Measurements from ENCODE around the gene KLC3.

KLC3 gene

GRCh38 chr19:45363861-45364459 is 23.4 kb downstream of the KLC3 start:
- Histone ChIP-seq H3K27ac (no peak overlapping the region), H3K27me3 (ENCODE audit: insufficient read depth, low read depth) (no peaks in the 10 kb centered on the region), H3K4me2 (no peak overlapping the region), H4K20me1 (ENCODE audit: insufficient read depth) (no peaks in the 10 kb centered on the region), H3K79me2 (ENCODE audit: insufficient read depth, low read depth) (no peaks in the 10 kb centered on the region), H3K4me1 (ENCODE audit: low read depth, poor library complexity, severe bottlenecking) (no peaks in the 10 kb centered on the region), H2AFZ (ENCODE audit: low read depth) (no peak overlapping the region), H3K36me3 (ENCODE audit: insufficient read depth) (no peaks in the 10 kb centered on the region), H3K4me3 (IDR thresholded peaks at IDR 0.05; ENCODE audit: insufficient read depth, low read depth, low read length) (no peak overlapping the region), H3K9ac (no peak overlapping the region)
- no peak for TF ChIP-seq CTCF (conservative IDR thresholded peaks at IDR 0.05; ENCODE audit: low read depth, low read length)

DNA sequence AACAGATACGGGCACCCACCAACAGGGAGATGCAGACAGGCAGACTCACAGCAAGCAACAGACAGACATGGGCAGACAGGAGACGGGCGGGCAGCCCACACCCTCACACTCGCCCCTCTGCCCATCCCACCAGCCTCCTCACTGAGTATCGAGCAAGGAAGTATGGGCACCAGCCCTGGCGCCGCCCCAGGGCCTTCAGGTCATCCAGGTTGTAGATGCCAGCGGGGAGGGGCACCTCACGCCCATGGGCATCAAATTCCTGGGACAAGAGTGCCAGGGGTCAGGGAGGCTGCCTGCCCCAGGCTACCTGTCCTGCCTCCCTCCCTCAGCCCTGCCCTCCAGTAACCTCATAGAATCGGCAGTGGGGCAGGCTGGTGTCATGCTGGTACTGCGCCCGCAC is 24.1 kb downstream of the KLC3 start:
- Histone ChIP-seq H2AFZ (ENCODE audit: low read depth) (no peak overlapping the region), H3K4me1 (ENCODE audit: low read depth, poor library complexity, severe bottlenecking) (peaks cover 6% of the 10 kb centered on the region), H3K27me3 (ENCODE audit: insufficient read depth, low read depth) (no peaks in the 10 kb centered on the region), H3K9ac (no peak overlapping the region), H3K4me2 (no peak overlapping the region), H3K27ac (no peak overlapping the region), H4K20me1 (ENCODE audit: insufficient read depth) (no peaks in the 10 kb centered on the region), H3K36me3 (ENCODE audit: insufficient read depth) (no peaks in the 10 kb centered on the region), H3K79me2 (ENCODE audit: insufficient read depth, low read depth) (no peaks in the 10 kb centered on the region), H3K4me3 (IDR thresholded peaks at IDR 0.05; ENCODE audit: insufficient read depth, low read depth, low read length) (no peak overlapping the region)
- no peak for TF ChIP-seq CTCF (conservative IDR thresholded peaks at IDR 0.05; ENCODE audit: low read depth, low read length)

- H3K9ac ChIP-seq = no peak overlapping the region
- no peak overlapping the region for H3K4me2 ChIP-seq
- H4K20me1 ChIP-seq (ENCODE audit: insufficient read depth) = no peaks in the 10 kb centered on the region
- no peak overlapping the region for H2AFZ ChIP-seq (ENCODE audit: low read depth)
- no peaks in the 10 kb centered on the region for H3K27me3 ChIP-seq (ENCODE audit: insufficient read depth, low read depth)
- H3K4me1 ChIP-seq (ENCODE audit: low read depth, poor library complexity, severe bottlenecking) = peaks cover 15% of the 10 kb centered on the region
- TF ChIP-seq CTCF (conservative IDR thresholded peaks at IDR 0.05; ENCODE audit: low read depth, low read length) = no peak
- no peak overlapping the region for H3K4me3 ChIP-seq (IDR thresholded peaks at IDR 0.05; ENCODE audit: insufficient read depth, low read depth, low read length)
- H3K27ac ChIP-seq = no peak overlapping the region
- no peaks in the 10 kb centered on the region for H3K79me2 ChIP-seq (ENCODE audit: insufficient read depth, low read depth)
- no peaks in the 10 kb centered on the region for H3K36me3 ChIP-seq (ENCODE audit: insufficient read depth)
Observed at GRCh38 chr19:45368127-45368526, 27.6 kb downstream of the KLC3 start.

DNA sequence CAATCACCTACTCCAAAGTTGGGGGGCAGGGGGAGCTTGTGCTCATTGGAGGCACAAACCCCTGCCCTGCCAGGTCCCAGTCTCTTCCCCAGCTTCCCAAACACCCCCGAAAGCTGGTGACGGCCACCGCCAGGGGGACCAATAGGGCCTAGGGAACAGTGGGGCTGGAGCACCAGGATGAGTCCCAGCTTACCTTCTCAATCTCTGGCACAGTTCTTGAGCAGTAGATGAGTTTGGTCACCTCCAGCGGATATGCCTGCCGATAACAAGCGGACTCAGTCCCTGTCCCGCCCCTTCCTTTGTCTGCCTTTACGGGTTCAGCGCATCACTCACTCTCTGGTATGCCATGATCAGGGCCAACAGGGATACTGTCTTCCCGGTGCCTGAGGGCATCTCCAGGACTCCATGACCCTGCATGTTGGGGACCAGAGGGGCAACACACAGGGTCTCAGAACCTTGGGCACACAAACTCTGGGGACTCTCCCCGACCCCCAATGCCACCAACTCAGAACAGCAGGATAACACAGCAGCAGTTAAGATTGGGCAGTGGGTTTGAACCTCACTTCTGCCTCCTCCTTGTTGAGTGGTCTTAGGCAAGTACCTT is 28.3 kb downstream of the KLC3 start:
- no peak overlapping the region for H3K4me3 ChIP-seq (IDR thresholded peaks at IDR 0.05; ENCODE audit: insufficient read depth, low read depth, low read length)
- no peaks in the 10 kb centered on the region for H3K27me3 ChIP-seq (ENCODE audit: insufficient read depth, low read depth)
- no peak overlapping the region for H3K9ac ChIP-seq
- TF ChIP-seq CTCF (conservative IDR thresholded peaks at IDR 0.05; ENCODE audit: low read depth, low read length) = no peak
- H3K36me3 ChIP-seq (ENCODE audit: insufficient read depth) = no peaks in the 10 kb centered on the region
- peaks cover 15% of the 10 kb centered on the region for H3K4me1 ChIP-seq (ENCODE audit: low read depth, poor library complexity, severe bottlenecking)
- H3K4me2 ChIP-seq = peak overlapping the region; percentile 95; the same call in 1 of the 2 replicates
- H3K79me2 ChIP-seq (ENCODE audit: insufficient read depth, low read depth) = no peaks in the 10 kb centered on the region
- H4K20me1 ChIP-seq (ENCODE audit: insufficient read depth) = no peaks in the 10 kb centered on the region
- H2AFZ ChIP-seq (ENCODE audit: low read depth) = no peak overlapping the region
- H3K27ac ChIP-seq = no peak overlapping the region
